ENCODE measurements around the gene POFUT2. TPM values are rescaled to one million over a fixed set of nuclear protein-coding genes. Genes with fewer than 3 reads are reported as not detected.

POFUT2 gene
- polyA plus RNA-seq, 1 donor, result 32.8 TPM

- DNase-seq (ENCODE audit: low read depth), result no peak
These were observed 3.9 kb downstream of the POFUT2 start for GRCh38 chr21:45283611-45284455.

- no peak for DNase-seq (ENCODE audit: low read depth)
These were observed 4.6 kb downstream of the POFUT2 start for GRCh38 chr21:45283035-45283610.

GRCh38 chr21:45282283-45283034, 5.2 kb downstream of the POFUT2 start:
- DNase-seq (ENCODE audit: low read depth), result no peak

GRCh38 chr21:45281411-45282282, 6.0 kb downstream of the POFUT2 start:
- no peak for DNase-seq (ENCODE audit: low read depth)

- no peak for DNase-seq (ENCODE audit: low read depth)
These were observed 6.7 kb downstream of the POFUT2 start for GRCh38 chr21:45280969-45281368.

GRCh38 chr21:45280178-45280821, 7.4 kb downstream of the POFUT2 start:
- no peak for DNase-seq (ENCODE audit: low read depth)

GRCh38 chr21:45279446-45280177, 8.1 kb downstream of the POFUT2 start:
- no peak for DNase-seq (ENCODE audit: low read depth)

- DNase-seq (ENCODE audit: low read depth), result no peak
These were observed 9.4 kb downstream of the POFUT2 start for GRCh38 chr21:45278156-45278911.

- no peak for DNase-seq (ENCODE audit: low read depth)
These were observed 10.3 kb downstream of the POFUT2 start for GRCh38 chr21:45277101-45278045.

GRCh38 chr21:45276596-45276995, 11.1 kb downstream of the POFUT2 start:
- DNase-seq (ENCODE audit: low read depth), result no peak

GRCh38 chr21:45270306-45270821, 17.3 kb downstream of the POFUT2 start:
- DNase-seq (ENCODE audit: low read depth), result no peak

GRCh38 chr21:45269861-45270260, 17.8 kb downstream of the POFUT2 start:
- DNase-seq (ENCODE audit: low read depth), result no peak

- no peak for DNase-seq (ENCODE audit: low read depth)
These were observed 20.3 kb downstream of the POFUT2 start for GRCh38 chr21:45267390-45267760.

GRCh38 chr21:45266518-45267389, 20.9 kb downstream of the POFUT2 start:
- DNase-seq (ENCODE audit: low read depth), result no peak

- no peak for DNase-seq (ENCODE audit: low read depth)
These were observed 21.8 kb downstream of the POFUT2 start for GRCh38 chr21:45265721-45266517.

- no peak for DNase-seq (ENCODE audit: low read depth)
These were observed 22.7 kb downstream of the POFUT2 start for GRCh38 chr21:45264912-45265515.
